IMR-90 (cell line): ENCODE results near the gene ELOVL2. TPM values are rescaled to one million over a fixed set of nuclear protein-coding genes. Genes with fewer than 3 reads are reported as not detected.

Experiments used
- ATAC-seq: fragments of 200-7000 bp; cut with Tn5 transposase; 2 replicates; pipeline ENCODE4 v1.9.1; 2020; ENCODE audit warnings: low read depth, mild to moderate bottlenecking, moderate library complexity
- Bru-seq: library from RNA; stranded (reverse); fragments of 400-500 nt; gene quantifications from one replicate; lab custom pipeline; 2021; lab: Mats Ljungman, UMichigan
- BruChase-seq, 2 experiments: library from RNA; stranded (reverse); fragments of 400-500 nt; gene quantifications; one replicate each; lab custom pipeline; 2021; lab: Mats Ljungman, UMichigan
- BruUV-seq: library from RNA; stranded (reverse); fragments of 400-500 nt; replicated peaks from 2 replicates; lab custom pipeline; 2021; lab: Mats Ljungman, UMichigan
- CTCF ChIA-PET: fragments of 300-600 bp; formaldehyde crosslinking; extraction: SDS; loops from one replicate; lab custom pipeline; 2021; ENCODE audit warnings: antibody characterized with exemption; lab: Yijun Ruan, JAX
- POLR2A ChIA-PET: fragments of 300-600 bp; sonication (Branson Sonifier 250); formaldehyde crosslinking; loops from one replicate; lab custom pipeline; 2022; ENCODE audit warnings: antibody characterized with exemption; ENCODE audit not compliant: unreplicated experiment; lab: Charles Lee
- DNase-seq: peaks from one replicate; pipeline ENCODE4 v3.0.0; 2013
- H2AFZ ChIP-seq: replicated peaks from 2 replicates; pipeline ENCODE3; 2013; ENCODE audit warnings: low read length, mild to moderate bottlenecking; ENCODE audit not compliant: poor library complexity
- H2AK5ac ChIP-seq: 2 replicates; pipeline ENCODE4 v1.6.1; 2013; ENCODE audit warnings: low read depth, low read length, inconsistent platforms
- H2AK9ac ChIP-seq: replicated peaks from 2 replicates; pipeline ENCODE3; 2013; ENCODE audit warnings: mild to moderate bottlenecking, low read depth, low read length, moderate library complexity; ENCODE audit not compliant: poor library complexity
- H2BK120ac ChIP-seq: 2 replicates; pipeline ENCODE4 v1.6.1; 2013; ENCODE audit warnings: low read depth, low read length, inconsistent platforms
- H2BK15ac ChIP-seq: 3 replicates; pipeline ENCODE4 v1.6.1; 2013; ENCODE audit warnings: low read depth, low read length, inconsistent platforms
- H2BK20ac ChIP-seq: 2 replicates; pipeline ENCODE4 v1.6.1; 2013; ENCODE audit warnings: low read depth, mild to moderate bottlenecking, inconsistent platforms, low read length, moderate library complexity
- H2BK5ac ChIP-seq: 2 replicates; pipeline ENCODE4 v1.6.1; 2013; ENCODE audit warnings: mild to moderate bottlenecking, low read depth, low read length, inconsistent platforms; ENCODE audit not compliant: poor library complexity, severe bottlenecking
- H3K14ac ChIP-seq: replicated peaks from 2 replicates; pipeline ENCODE4 v1.6.1; 2013; ENCODE audit warnings: low read depth, low read length, inconsistent platforms
- H3K18ac ChIP-seq: 2 replicates; pipeline ENCODE4 v1.6.1; 2013; ENCODE audit warnings: low read depth, low read length, control low read depth
- H3K23ac ChIP-seq: 2 replicates; pipeline ENCODE4 v1.6.1; 2013; ENCODE audit warnings: low read depth, low read length, inconsistent platforms
- H3K27ac ChIP-seq: 2 replicates; pipeline ENCODE4 v1.5.1; 2013; ENCODE audit warnings: mild to moderate bottlenecking, control low read depth, low read length; ENCODE audit not compliant: insufficient read depth
- H3K27me3 ChIP-seq: 2 replicates; pipeline ENCODE4 v1.6.1; 2013; ENCODE audit warnings: low read length; ENCODE audit not compliant: control insufficient read depth, insufficient read depth
- H3K36me3 ChIP-seq: 2 replicates; pipeline ENCODE4 v1.6.1; 2013; ENCODE audit warnings: low read length, mixed read lengths; ENCODE audit not compliant: control insufficient read depth, insufficient read depth
- H3K4ac ChIP-seq: 2 replicates; pipeline ENCODE4 v1.6.1; 2013; ENCODE audit warnings: low read depth, low read length, inconsistent platforms
- H3K4me1 ChIP-seq: 2 replicates; pipeline ENCODE4 v1.6.1; 2013; ENCODE audit warnings: low read length, mixed read lengths; ENCODE audit not compliant: control insufficient read depth, insufficient read depth
- H3K4me2 ChIP-seq: 2 replicates; pipeline ENCODE4 v1.6.1; 2013; ENCODE audit warnings: low read depth, mild to moderate bottlenecking, control low read depth, low read length, moderate library complexity
- H3K4me3 ChIP-seq: 2 replicates; pipeline ENCODE4 v1.5.1; 2013; ENCODE audit warnings: low read depth, mild to moderate bottlenecking, control low read depth, low read length, moderate library complexity; ENCODE audit not compliant: insufficient read depth
- H3K56ac ChIP-seq: 2 replicates; pipeline ENCODE4 v1.6.1; 2013; ENCODE audit warnings: low read length, inconsistent platforms; ENCODE audit not compliant: insufficient read depth; ENCODE audit errors: extremely low read depth
- H3K79me1 ChIP-seq, 2 experiments: 2 replicates each; pipeline ENCODE4 v1.6.1; 2013; ENCODE audit warnings: low read length in 2 of 2, inconsistent platforms in 1 of 2, low read depth in 1 of 2
- H3K9ac ChIP-seq: 2 replicates; pipeline ENCODE4 v1.6.1; 2013; ENCODE audit warnings: low read depth, low read length, control low read depth
- H3K9me1 ChIP-seq: 2 replicates; pipeline ENCODE4 v1.6.1; 2013; ENCODE audit warnings: low read length, inconsistent platforms; ENCODE audit not compliant: insufficient read depth
- H3K9me3 ChIP-seq: 2 replicates; pipeline ENCODE4 v1.6.1; 2013; ENCODE audit warnings: low read length; ENCODE audit not compliant: control insufficient read depth, insufficient read depth
- H4K20me1 ChIP-seq: 2 replicates; pipeline ENCODE4 v1.6.1; 2013; ENCODE audit warnings: low read length, inconsistent platforms; ENCODE audit not compliant: insufficient read depth
- H4K5ac ChIP-seq: 2 replicates; pipeline ENCODE4 v1.6.1; 2013; ENCODE audit warnings: mild to moderate bottlenecking, low read depth, low read length, control low read depth
- H4K8ac ChIP-seq, 2 experiments: 2 replicates each; pipeline ENCODE4 v1.6.1; 2013; ENCODE audit warnings: low read depth in 2 of 2, low read length in 2 of 2, control low read depth in 1 of 2, inconsistent platforms in 1 of 2
- H4K91ac ChIP-seq: 2 replicates; pipeline ENCODE4 v1.6.1; 2013; ENCODE audit warnings: low read depth, low read length, inconsistent platforms; ENCODE audit not compliant: insufficient read depth
- CHD1 ChIP-seq: IDR thresholded peaks from 2 replicates; pipeline ENCODE4 v1.6.1; 2012; ENCODE audit warnings: low read depth, low read length, improper control_type of control experiment
- FOS ChIP-seq: fragments of 150-350 bp; IDR thresholded peaks from 2 replicates; pipeline ENCODE4 v1.6.1; 2016; ENCODE audit warnings: low read depth, low read length
- MAZ ChIP-seq: IDR thresholded peaks from 2 replicates; pipeline ENCODE4 v1.6.1; 2012; ENCODE audit warnings: low read depth, mild to moderate bottlenecking, low read length, improper control_type of control experiment, moderate library complexity, borderline replicate concordance
- MXI1 ChIP-seq: IDR thresholded peaks from 2 replicates; pipeline ENCODE4 v1.6.1; 2012; ENCODE audit warnings: low read depth, mild to moderate bottlenecking, low read length, moderate library complexity, borderline replicate concordance
- POLR2A ChIP-seq: IDR thresholded peaks from 2 replicates; pipeline ENCODE4 v1.6.1; 2012; ENCODE audit warnings: mild to moderate bottlenecking, low read depth, low read length
- RAD21 ChIP-seq: IDR thresholded peaks from 2 replicates; pipeline ENCODE4 v1.6.1; 2012; ENCODE audit warnings: low read length, improper control_type of control experiment
- RCOR1 ChIP-seq: IDR thresholded peaks from 2 replicates; pipeline ENCODE4 v1.6.1; 2012; ENCODE audit warnings: mild to moderate bottlenecking, low read length, improper control_type of control experiment; ENCODE audit not compliant: insufficient replicate concordance
- SMC3 ChIP-seq: fragments of 150-350 bp; IDR thresholded peaks from 2 replicates; pipeline ENCODE4 v1.6.1; 2016; ENCODE audit warnings: low read depth, mild to moderate bottlenecking, antibody characterized with exemption, low read length, moderate library complexity
- WGBS, 2 experiments: methylation state at CpG; one replicate each; pipeline versions ENCODE4 v1.1.5 to v1.1.7; 2013; ENCODE audit warnings: missing lambda C conversion rate in 2 of 2; ENCODE audit not compliant: insufficient read length in 1 of 2; ENCODE audit errors: extremely low coverage in 2 of 2; 5-methylcytosine and 5-hydroxymethylcytosine counted together
- dilution Hi-C: fragments of 300-500 bp; cut with HindIII; formaldehyde crosslinking; loops from one replicate; pipeline ENCODE4 v1.14.3; 2018; ENCODE audit warnings: low sequenced_read_pairs; ENCODE audit not compliant: unreplicated experiment
- in situ Hi-C: fragments of 300-500 bp; cut with MboI; formaldehyde crosslinking; loops from 3 replicates; pipeline ENCODE4 v1.14.3; 2019; ENCODE audit warnings: low sequenced_read_pairs, inconsistent platforms, mixed read lengths
- intact Hi-C: fragments of 100-400 bp; cut with micrococcal nuclease; formaldehyde crosslinking; loops from 2 replicates; pipeline ENCODE4 v1.10.0; 2022
- long read RNA-seq: library from polyadenylated mRNA; unstranded; transcript quantifications from one replicate; pipeline ENCODE4 v2.0.0, GENCODE V29; 2021; ENCODE audit not compliant: unreplicated experiment
- polyA plus RNA-seq, 3 experiments: library from polyadenylated mRNA; depleted of rRNA; stranded (reverse); fragments of >200 nt; gene quantifications; 2 replicates each; pipeline ENCODE4 v1.2.3, GENCODE V29; 2012; ENCODE audit warnings: low replicate concordance in 1 of 3
- total RNA-seq: library from RNA; depleted of rRNA; stranded (reverse); fragments of >200 nt; gene quantifications from 2 replicates; pipeline ENCODE4 v1.2.3, GENCODE V29; 2012; rRNA removed
- TF ChIP-seq, protein P1 (sequence below): conservative IDR thresholded peaks from 2 replicates; pipeline ENCODE4 v1.5.1; 2012; ENCODE audit warnings: mild to moderate bottlenecking, low read depth, low read length, improper control_type of control experiment

ELOVL2 gene, protein sequence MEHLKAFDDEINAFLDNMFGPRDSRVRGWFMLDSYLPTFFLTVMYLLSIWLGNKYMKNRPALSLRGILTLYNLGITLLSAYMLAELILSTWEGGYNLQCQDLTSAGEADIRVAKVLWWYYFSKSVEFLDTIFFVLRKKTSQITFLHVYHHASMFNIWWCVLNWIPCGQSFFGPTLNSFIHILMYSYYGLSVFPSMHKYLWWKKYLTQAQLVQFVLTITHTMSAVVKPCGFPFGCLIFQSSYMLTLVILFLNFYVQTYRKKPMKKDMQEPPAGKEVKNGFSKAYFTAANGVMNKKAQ
- total RNA-seq (7.9 and 10.6 TPM in 2 replicates), polyA plus RNA-seq (2012; rRNA removed) (5.2 and 6.3 TPM in 2 replicates), Bru-seq, nascent RNA (percentile 66 among the genes with signal in this experiment), BruChase-seq, experiment 1, labeled RNA remaining after a 6-hour chase (percentile 66 among the genes with signal in this experiment), BruChase-seq, experiment 2, labeled RNA remaining after a 2-hour chase (percentile 72 among the genes with signal in this experiment)
- 1.6 and 1.7 TPM in 2 replicates for polyA plus RNA-seq (2012; cell fraction: cytosol; rRNA removed)
- polyA plus RNA-seq (2012; cell fraction: nucleus; rRNA removed; ENCODE audit: low replicate concordance), result 1.0 and 9.0 TPM in 2 replicates
- long read RNA-seq, partial matches to known transcripts, result 0 of 6 reads
- long read RNA-seq, other reads (novel, unspliced or antisense), result 4 of 6 reads

DNA sequence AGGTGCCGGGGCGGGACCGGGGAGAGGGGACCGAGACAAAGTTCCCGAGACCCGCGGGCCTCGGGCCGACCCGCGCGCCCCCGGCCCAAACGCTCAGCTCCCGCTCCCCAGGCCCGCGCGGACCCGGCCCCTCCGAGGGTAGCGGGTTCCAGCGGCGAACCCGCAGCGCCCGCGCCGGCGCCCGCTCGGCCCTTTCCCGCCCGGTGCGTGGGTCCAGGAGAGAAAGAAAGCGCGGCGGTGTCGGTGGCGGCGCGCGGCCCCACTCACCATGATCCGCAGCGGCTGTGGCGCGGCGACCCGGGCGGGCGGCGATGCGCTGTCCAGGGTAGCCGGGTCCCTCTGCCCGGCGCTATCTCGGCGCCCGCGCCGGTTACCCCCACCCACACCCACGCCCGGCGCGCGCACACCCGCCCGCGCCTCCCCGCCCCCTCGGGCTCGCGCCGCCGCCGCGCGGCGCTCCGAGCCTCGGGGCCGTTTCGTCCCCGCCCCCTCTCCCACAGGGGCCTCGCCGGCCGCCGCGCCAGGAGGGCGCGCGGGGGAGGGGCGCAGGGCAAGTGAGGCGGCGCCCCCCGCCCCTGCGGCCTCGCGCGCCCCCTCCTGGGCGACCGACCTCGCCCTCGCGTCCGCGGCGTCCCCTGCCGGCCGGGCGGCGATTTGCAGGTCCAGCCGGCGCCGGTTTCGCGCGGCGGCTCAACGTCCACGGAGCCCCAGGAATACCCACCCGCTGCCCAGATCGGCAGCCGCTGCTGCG lies at the start of gene ELOVL2:
ELOVL2 (minus strand) TSS at position 345 of the 751 bp plus-strand sequence; CDS start at position 270, 75 bp downstream.
- peaks cover 3% of the 10 kb centered on the region for H3K4me1 ChIP-seq
- peak within 1 kb of the TSS; percentile 12 for H3K4ac ChIP-seq
- intact Hi-C loops, result loop anchor here (1.0 to 5.0 kb wide), 2 partner anchors 37 to 93 kb away; no protein-coding TSS in a partner anchor
- ATAC-seq (peak; percentile 92), DNase-seq (peak; percentile 61)
- peak within 1 kb of the TSS; percentile 42; the same call in 1 of the 2 replicates for H4K5ac ChIP-seq
- H2AK5ac ChIP-seq, result peak within 1 kb of the TSS; percentile 87
- peak within 1 kb of the TSS; percentile 93 for H3K4me2 ChIP-seq
- H2AK9ac ChIP-seq, result peak within 1 kb of the TSS; percentile 75
- H2BK5ac ChIP-seq, result peak within 1 kb of the TSS; percentile 41
- in situ Hi-C loops, result no loop called here
- H2BK120ac ChIP-seq, result peak within 1 kb of the TSS; percentile 59; the same call in 1 of the 2 replicates
- CTCF ChIA-PET, result interaction anchor here (0.6 to 0.7 kb wide), 2 partner anchors 12 to 526 kb away, joined by 3 read pairs; no protein-coding TSS in a partner anchor
- no peak within 1 kb of the TSS for H2BK20ac ChIP-seq
- TF ChIP-seq MXI1, result 0 out of 2 replicates have a peak, but pooled peaks have one; percentile 51
- TF ChIP-seq CHD1, result no peak
- TF ChIP-seq MAZ, result peak; percentile 75; the same call in 1 of the 2 replicates
- TF ChIP-seq POLR2A, result no peak
- TF ChIP-seq, protein P1, sequence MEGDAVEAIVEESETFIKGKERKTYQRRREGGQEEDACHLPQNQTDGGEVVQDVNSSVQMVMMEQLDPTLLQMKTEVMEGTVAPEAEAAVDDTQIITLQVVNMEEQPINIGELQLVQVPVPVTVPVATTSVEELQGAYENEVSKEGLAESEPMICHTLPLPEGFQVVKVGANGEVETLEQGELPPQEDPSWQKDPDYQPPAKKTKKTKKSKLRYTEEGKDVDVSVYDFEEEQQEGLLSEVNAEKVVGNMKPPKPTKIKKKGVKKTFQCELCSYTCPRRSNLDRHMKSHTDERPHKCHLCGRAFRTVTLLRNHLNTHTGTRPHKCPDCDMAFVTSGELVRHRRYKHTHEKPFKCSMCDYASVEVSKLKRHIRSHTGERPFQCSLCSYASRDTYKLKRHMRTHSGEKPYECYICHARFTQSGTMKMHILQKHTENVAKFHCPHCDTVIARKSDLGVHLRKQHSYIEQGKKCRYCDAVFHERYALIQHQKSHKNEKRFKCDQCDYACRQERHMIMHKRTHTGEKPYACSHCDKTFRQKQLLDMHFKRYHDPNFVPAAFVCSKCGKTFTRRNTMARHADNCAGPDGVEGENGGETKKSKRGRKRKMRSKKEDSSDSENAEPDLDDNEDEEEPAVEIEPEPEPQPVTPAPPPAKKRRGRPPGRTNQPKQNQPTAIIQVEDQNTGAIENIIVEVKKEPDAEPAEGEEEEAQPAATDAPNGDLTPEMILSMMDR, result peak; percentile 99
- no peak for TF ChIP-seq RCOR1
- peak; percentile 56 for TF ChIP-seq RAD21
- TF ChIP-seq FOS, result no peak
- TF ChIP-seq SMC3, result peak; percentile 55
- H3K18ac ChIP-seq, result peak within 1 kb of the TSS; percentile 52; the same call in 1 of the 2 replicates
- dilution Hi-C loops, result no loop called here
- BruUV-seq, result no TSS peak
- peak within 1 kb of the TSS; percentile 64; the same call in 1 of the 2 replicates for H3K23ac ChIP-seq
- POLR2A ChIA-PET, result no interaction called here
- no peaks in the 10 kb centered on the region for H4K20me1 ChIP-seq
- peak within 1 kb of the TSS; percentile 91 for H2AFZ ChIP-seq
- peak within 1 kb of the TSS; percentile 1 to 2; a peak in 1 of 4 replicates for H4K8ac ChIP-seq
- peak within 1 kb of the TSS; percentile 22; the same call in 1 of the 2 replicates for H4K91ac ChIP-seq
- H3K56ac ChIP-seq, result no peak within 1 kb of the TSS
- peaks cover 2% of the 10 kb centered on the region; the same call in 1 of the 2 replicates for H3K9me3 ChIP-seq
- no peaks in the 10 kb centered on the region for H3K36me3 ChIP-seq
- H3K14ac ChIP-seq, result 0 out of 2 replicates have a peak within 1 kb of the TSS, but pooled peaks have one; percentile 1
- 0% methylated on average over 5 of the region's 124 CpGs; no CpG with 5 or more reads in 1 of the 2 experiments for WGBS, 2 experiments
- H3K79me1 ChIP-seq, result 0 out of 4 replicates have a peak, but pooled peaks cover 0 to 6% of the 10 kb centered on the region in 2 experiments
- peak within 1 kb of the TSS; percentile 54 for H3K27ac ChIP-seq
- H3K27me3 ChIP-seq, result no peaks in the 10 kb centered on the region
- H3K9me1 ChIP-seq, result no peaks in the 10 kb centered on the region
- H3K4me3 ChIP-seq, result peak within 1 kb of the TSS; percentile 74
- H2BK15ac ChIP-seq, result peak within 1 kb of the TSS; percentile 72; the same call in 2 of the 3 replicates
- peak within 1 kb of the TSS; percentile 69 for H3K9ac ChIP-seq
